Testis (tissue), 3 donors: Measurements from ENCODE around the gene RNF157. TPM values are rescaled to one million over a fixed set of nuclear protein-coding genes. Genes with fewer than 3 reads are reported as not detected.
"Not testable (repeated sequence)": the region's sequence is repeated elsewhere in the genome, so short reads cannot be mapped to it uniquely, and the experiment has no call there.

Source experiments
- DNase-seq: peaks from one replicate; pipeline ENCODE4 v3.0.0-alpha.2; 2019
- H3K27ac ChIP-seq, 2 donors: fragments of 200-600 bp; sonication (generic); one replicate each; pipeline ENCODE4 v1.5.1; 2019
- H3K27me3 ChIP-seq: fragments of 200-600 bp; sonication (generic); one replicate; pipeline ENCODE4 v1.5.1; 2019
- H3K36me3 ChIP-seq: fragments of 200-600 bp; sonication (generic); one replicate; pipeline ENCODE4 v1.5.1; 2017; ENCODE audit warnings: low read depth; ENCODE audit errors: missing control alignments
- H3K4me1 ChIP-seq: fragments of 200-600 bp; sonication (generic); one replicate; pipeline ENCODE4 v1.5.1; 2019
- H3K4me3 ChIP-seq, 2 donors: fragments of 200-600 bp; sonication (generic); one replicate each; pipeline ENCODE4 v1.5.1; 2017 to 2019
- H3K9me3 ChIP-seq: fragments of 200-600 bp; sonication (generic); one replicate; pipeline ENCODE4 v1.5.1; 2017
- CTCF ChIP-seq, 3 experiments: fragments of 450-650 bp in 2 of 3; fragments of 200-600 bp in 1 of 3; sonication (generic) in 1 of 3; IDR thresholded peaks; one replicate each; pipeline ENCODE4 v1.5.1; 2016 to 2019; ENCODE audit warnings: antibody characterized with exemption in 3 of 3, mild to moderate bottlenecking in 2 of 3, moderate library complexity in 1 of 3
- POLR2A ChIP-seq: fragments of 450-650 bp; IDR thresholded peaks from one replicate; pipeline ENCODE4 v1.6.1; 2017; ENCODE audit warnings: antibody characterized with exemption, mild to moderate bottlenecking, moderate library complexity
- WGBS, 2 donors: methylation state at CpG; one replicate each; pipeline ENCODE4 v1.1.5; 2018; 5-methylcytosine and 5-hydroxymethylcytosine counted together
- intact Hi-C: fragments of 100-400 bp; cut with DNase I; formaldehyde crosslinking; loops from one replicate; pipeline ENCODE4 v1.15.1; 2023; ENCODE audit warnings: low total_unique reads
- polyA plus RNA-seq: library from polyadenylated mRNA; stranded (reverse); fragments of 350-450 nt; fragmentation: Illumina TruSeq; extraction: RNeasy Lipid Tissue Mini Kit (QIAGEN cat#74804); gene quantifications from one replicate; pipeline ENCODE4 v1.2.3, GENCODE V29; 2014; ENCODE audit warnings: low read depth, low replicate concordance; ENCODE audit not compliant: insufficient read depth
- total RNA-seq, 2 donors: library from RNA; depleted of rRNA; stranded (reverse); fragments of >200 nt; gene quantifications; one replicate each; pipeline ENCODE4 v1.2.3, GENCODE V29; 2016

RNF157 gene
- total and polyA plus RNA-seq, 3 donors from 2014 or later: 98.8 to 108 (median 101) TPM

- Histone ChIP-seq H3K4me3 (no peak overlapping the region), H3K27ac (no peak overlapping the region), H3K4me1 (no peaks in the 10 kb centered on the region), H3K36me3 (no peaks in the 10 kb centered on the region), H3K27me3 (no peaks in the 10 kb centered on the region), H3K9me3 (no peaks in the 10 kb centered on the region)
- intact Hi-C loops: no loop called here
- DNase-seq: no peak
- TF ChIP-seq POLR2A: no peak
- TF ChIP-seq CTCF (IDR thresholded peaks at IDR 0.05): no peak
- 92 to 95% methylated on average over 8 of the region's 8 CpGs for WGBS, 2 donors
These were observed 7.0 kb upstream of the RNF157 start for GRCh38 chr17:76247304-76247703.

- 75 to 77% methylated on average over 7 of the region's 7 CpGs for WGBS, 2 donors
- Histone ChIP-seq H3K36me3 (no peaks in the 10 kb centered on the region), H3K4me3 (no peak overlapping the region), H3K4me1 (no peaks in the 10 kb centered on the region), H3K9me3 (no peaks in the 10 kb centered on the region), H3K27ac (no peak overlapping the region), H3K27me3 (no peaks in the 10 kb centered on the region)
- DNase-seq: no peak
- TF ChIP-seq POLR2A (no peak), CTCF (IDR thresholded peaks at IDR 0.05) (no peak)
- intact Hi-C loops: no loop called here
These were observed 6.1 kb upstream of the RNF157 start for GRCh38 chr17:76246080-76247066.

GRCh38 chr17:76244721-76245120, 4.4 kb upstream of the RNF157 start:
- H3K27me3 ChIP-seq, H3K27ac ChIP-seq, H3K4me3 ChIP-seq, H3K36me3 ChIP-seq, H3K9me3 ChIP-seq, intact Hi-C loops, H3K4me1 ChIP-seq, DNase-seq: not testable (repeated sequence)
- WGBS, 2 donors: 89 to 99% methylated on average over 8 of the region's 8 CpGs

- no peak overlapping the region for H3K27ac ChIP-seq
- no peaks in the 10 kb centered on the region for H3K9me3 ChIP-seq
- no peaks in the 10 kb centered on the region for H3K36me3 ChIP-seq
- DNase-seq: no peak
- H3K4me1 ChIP-seq: no peaks in the 10 kb centered on the region
- WGBS, 2 donors: 72 to 78% methylated on average over 12 of the region's 12 CpGs
- intact Hi-C loops: no loop called here
- no peaks in the 10 kb centered on the region for H3K27me3 ChIP-seq
- no peak for TF ChIP-seq POLR2A
- no peak for TF ChIP-seq CTCF (IDR thresholded peaks at IDR 0.05)
- H3K4me3 ChIP-seq: no peak overlapping the region
These were observed 3.8 kb upstream of the RNF157 start for GRCh38 chr17:76243826-76244679.

DNA sequence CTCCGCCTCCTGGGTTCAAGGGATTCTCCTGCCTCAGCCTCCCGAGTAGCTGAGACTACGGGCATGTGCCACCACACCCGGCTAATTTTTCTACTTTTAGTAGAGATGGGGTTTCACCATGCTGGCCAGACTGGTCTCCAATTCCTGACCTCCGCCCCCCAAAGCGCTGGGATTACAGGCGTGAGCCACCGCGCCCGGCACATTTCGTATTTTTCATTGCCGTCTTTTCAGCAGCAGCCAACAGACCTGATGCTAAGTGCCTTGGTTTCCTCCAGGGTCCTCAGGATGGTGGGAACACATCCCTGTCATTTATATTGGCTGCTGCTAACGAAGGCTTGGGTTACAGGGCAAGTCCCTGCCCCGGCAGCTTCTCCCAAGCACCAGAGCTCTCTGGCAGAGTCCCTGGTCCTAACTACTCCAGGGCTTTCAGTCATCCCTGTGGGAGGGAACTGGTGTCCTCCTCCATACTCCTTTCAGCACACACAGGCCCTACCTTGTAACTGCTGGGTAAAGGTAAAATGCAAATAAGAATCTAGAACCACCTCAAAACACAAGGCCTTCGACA, 1.5 kb upstream of the RNF157 start:
- 72 to 79% methylated on average over 15 of the region's 15 CpGs for WGBS, 2 donors
- DNase-seq: no peak
- Histone ChIP-seq H3K27me3 (no peaks in the 10 kb centered on the region), H3K9me3 (no peaks in the 10 kb centered on the region), H3K36me3 (no peaks in the 10 kb centered on the region), H3K4me3 (peak overlapping the region in 1 of 2 donors; percentile 71), H3K27ac (peak overlapping the region in 1 of 2 donors; percentile 82), H3K4me1 (no peaks in the 10 kb centered on the region)
- TF ChIP-seq POLR2A (no peak), CTCF (IDR thresholded peaks at IDR 0.05) (no peak)
- intact Hi-C loops: no loop called here
